Ovary (tissue), 3 donors: ENCODE results near the gene NPHP4.

Source experiments
- EP300 ChIP-seq: sonication (generic); formaldehyde crosslinking; IDR thresholded peaks from one replicate; pipeline ENCODE4 v1.6.1; 2017; ENCODE audit warnings: antibody characterized with exemption
- TF ChIP-seq, protein P1 (sequence below), 3 donors: fragments of 450-650 bp in 2 of 3; fragments of 200-600 bp in 1 of 3; IDR thresholded peaks; one replicate each; pipeline versions ENCODE4 v1.5.1 to v1.8.0; 2016 to 2022; ENCODE audit warnings: antibody characterized with exemption in 3 of 3, mild to moderate bottlenecking in 1 of 3
- donor health status: DM: no; HTN: no; CAD: no.

- TF ChIP-seq, protein P1, sequence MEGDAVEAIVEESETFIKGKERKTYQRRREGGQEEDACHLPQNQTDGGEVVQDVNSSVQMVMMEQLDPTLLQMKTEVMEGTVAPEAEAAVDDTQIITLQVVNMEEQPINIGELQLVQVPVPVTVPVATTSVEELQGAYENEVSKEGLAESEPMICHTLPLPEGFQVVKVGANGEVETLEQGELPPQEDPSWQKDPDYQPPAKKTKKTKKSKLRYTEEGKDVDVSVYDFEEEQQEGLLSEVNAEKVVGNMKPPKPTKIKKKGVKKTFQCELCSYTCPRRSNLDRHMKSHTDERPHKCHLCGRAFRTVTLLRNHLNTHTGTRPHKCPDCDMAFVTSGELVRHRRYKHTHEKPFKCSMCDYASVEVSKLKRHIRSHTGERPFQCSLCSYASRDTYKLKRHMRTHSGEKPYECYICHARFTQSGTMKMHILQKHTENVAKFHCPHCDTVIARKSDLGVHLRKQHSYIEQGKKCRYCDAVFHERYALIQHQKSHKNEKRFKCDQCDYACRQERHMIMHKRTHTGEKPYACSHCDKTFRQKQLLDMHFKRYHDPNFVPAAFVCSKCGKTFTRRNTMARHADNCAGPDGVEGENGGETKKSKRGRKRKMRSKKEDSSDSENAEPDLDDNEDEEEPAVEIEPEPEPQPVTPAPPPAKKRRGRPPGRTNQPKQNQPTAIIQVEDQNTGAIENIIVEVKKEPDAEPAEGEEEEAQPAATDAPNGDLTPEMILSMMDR (IDR thresholded peaks at IDR 0.05) = no peak
- TF ChIP-seq EP300 = no peak
These were observed 70.6 kb downstream of the NPHP4 start for GRCh38 chr1:5921671-5922070.
